Esophagus muscularis mucosa (tissue), 4 donors: ENCODE results near the gene TAGLN. TPM values are rescaled to one million over a fixed set of nuclear protein-coding genes. Genes with fewer than 3 reads are reported as not detected.
"Not testable (repeated sequence)": the region's sequence is repeated elsewhere in the genome, so short reads cannot be mapped to it uniquely, and the experiment has no call there.

ENCODE experiments used
- DNase-seq: peaks from one replicate; pipeline ENCODE4 v3.0.0-alpha.2; 2017; ENCODE audit errors: extremely low spot score
- H3K27ac ChIP-seq, 4 donors: fragments of 200-600 bp; sonication (generic); replicated peaks in 1 of 4; 1 replicate in 3 of 4; 2 replicates in 1 of 4; pipeline ENCODE4 v1.5.1; 2016 to 2019; ENCODE audit warnings: mild to moderate bottlenecking in 1 of 4
- H3K27me3 ChIP-seq, 4 donors: fragments of 200-600 bp; sonication (generic); one replicate each; pipeline versions ENCODE4 v1.5.1 to v1.6.0; 2016 to 2019
- H3K36me3 ChIP-seq, 4 donors: fragments of 200-600 bp; sonication (generic); one replicate each; pipeline ENCODE4 v1.5.1; 2016 to 2019
- H3K4me1 ChIP-seq, 4 donors: fragments of 200-600 bp; sonication (generic); one replicate each; pipeline ENCODE4 v1.5.1; 2016 to 2019
- H3K4me3 ChIP-seq, 4 donors: fragments of 200-600 bp; sonication (generic); 1 replicate in 2 of 4; 2 replicates in 2 of 4; pipeline ENCODE4 v1.5.1; 2016 to 2019; ENCODE audit warnings: mild to moderate bottlenecking in 4 of 4, moderate library complexity in 1 of 4
- H3K9me3 ChIP-seq, 4 donors: fragments of 200-600 bp; sonication (generic); 1 replicate in 3 of 4; 2 replicates in 1 of 4; pipeline ENCODE4 v1.5.1; 2016 to 2019
- EP300 ChIP-seq: sonication (generic); formaldehyde crosslinking; IDR thresholded peaks from one replicate; pipeline ENCODE4 v1.6.1; 2017; ENCODE audit warnings: antibody characterized with exemption
- POLR2A ChIP-seq: fragments of 450-650 bp; IDR thresholded peaks from one replicate; pipeline ENCODE4 v1.6.1; 2017; ENCODE audit warnings: antibody characterized with exemption, moderate library complexity, mild to moderate bottlenecking, low read depth
- POLR2AphosphoS5 ChIP-seq, 2 donors: sonication (generic); formaldehyde crosslinking; IDR thresholded peaks; one replicate each; pipeline ENCODE4 v1.6.1; 2017; ENCODE audit warnings: antibody characterized with exemption in 2 of 2
- WGBS: methylation state at CpG from one replicate; pipeline ENCODE4 v1.1.5; 2018; 5-methylcytosine and 5-hydroxymethylcytosine counted together
- intact Hi-C: fragments of 100-400 bp; cut with DNase I; formaldehyde crosslinking; loops from one replicate; pipeline ENCODE4 v1.15.1; 2023
- total RNA-seq, 4 donors: library from RNA; depleted of rRNA; stranded (reverse); fragments of >200 nt; gene quantifications; one replicate each; pipeline versions ENCODE4 v1.1.0 to v1.2.1, GENCODE V29; 2016
- TF ChIP-seq, protein P1 (sequence below), 3 experiments: fragments of 200-600 bp in 2 of 3; fragments of 450-650 bp in 1 of 3; sonication (generic) in 2 of 3; IDR thresholded peaks; one replicate each; pipeline ENCODE4 v1.5.1; 2017 to 2019; ENCODE audit warnings: antibody characterized with exemption in 3 of 3, mild to moderate bottlenecking in 2 of 3, moderate library complexity in 1 of 3

The TAGLN gene
- total RNA-seq, 4 donors from 2014 or later = 12,513 to 19,293 (median 14,679) TPM

DNA sequence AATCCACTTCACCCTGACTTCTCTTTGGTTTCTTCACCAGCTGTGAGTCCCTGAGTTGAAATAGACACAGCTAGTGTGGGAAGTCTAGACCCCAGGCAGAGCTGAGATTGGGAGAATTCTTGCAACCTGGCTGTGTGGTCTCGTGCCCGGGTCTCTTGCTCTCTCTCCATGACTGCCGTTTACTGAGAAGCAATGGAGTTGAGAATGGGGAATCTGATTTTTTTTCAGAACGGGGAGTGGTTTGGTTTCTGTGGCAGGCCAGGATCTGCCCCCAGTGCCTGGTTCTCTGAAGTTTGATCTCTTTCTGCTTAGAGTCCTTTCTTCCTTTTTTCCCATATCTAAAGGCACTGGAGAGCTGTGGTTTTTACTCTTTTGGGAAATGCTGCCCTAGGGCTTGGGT is 19.1 kb upstream of the TAGLN start:
- TF ChIP-seq POLR2A = no peak
- TF ChIP-seq, protein P1, sequence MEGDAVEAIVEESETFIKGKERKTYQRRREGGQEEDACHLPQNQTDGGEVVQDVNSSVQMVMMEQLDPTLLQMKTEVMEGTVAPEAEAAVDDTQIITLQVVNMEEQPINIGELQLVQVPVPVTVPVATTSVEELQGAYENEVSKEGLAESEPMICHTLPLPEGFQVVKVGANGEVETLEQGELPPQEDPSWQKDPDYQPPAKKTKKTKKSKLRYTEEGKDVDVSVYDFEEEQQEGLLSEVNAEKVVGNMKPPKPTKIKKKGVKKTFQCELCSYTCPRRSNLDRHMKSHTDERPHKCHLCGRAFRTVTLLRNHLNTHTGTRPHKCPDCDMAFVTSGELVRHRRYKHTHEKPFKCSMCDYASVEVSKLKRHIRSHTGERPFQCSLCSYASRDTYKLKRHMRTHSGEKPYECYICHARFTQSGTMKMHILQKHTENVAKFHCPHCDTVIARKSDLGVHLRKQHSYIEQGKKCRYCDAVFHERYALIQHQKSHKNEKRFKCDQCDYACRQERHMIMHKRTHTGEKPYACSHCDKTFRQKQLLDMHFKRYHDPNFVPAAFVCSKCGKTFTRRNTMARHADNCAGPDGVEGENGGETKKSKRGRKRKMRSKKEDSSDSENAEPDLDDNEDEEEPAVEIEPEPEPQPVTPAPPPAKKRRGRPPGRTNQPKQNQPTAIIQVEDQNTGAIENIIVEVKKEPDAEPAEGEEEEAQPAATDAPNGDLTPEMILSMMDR (IDR thresholded peaks at IDR 0.05) = no peak
- peaks cover 13 to 36% (median 30%) of the 10 kb centered on the region in 4 donors for H3K36me3 ChIP-seq
- 13% methylated on average over 4 of the region's 4 CpGs for WGBS
- H3K4me3 ChIP-seq = peak overlapping the region; percentile 72 to 92 (median 82)
- intact Hi-C loops = no loop called here
- H3K9me3 ChIP-seq = no peaks in the 10 kb centered on the region
- DNase-seq = no peak
- H3K27me3 ChIP-seq = no peaks in the 10 kb centered on the region
- H3K27ac ChIP-seq = peak overlapping the region; percentile 93 to 96 (median 94)
- peaks cover 31 to 56% (median 47%) of the 10 kb centered on the region in 4 donors for H3K4me1 ChIP-seq

DNA sequence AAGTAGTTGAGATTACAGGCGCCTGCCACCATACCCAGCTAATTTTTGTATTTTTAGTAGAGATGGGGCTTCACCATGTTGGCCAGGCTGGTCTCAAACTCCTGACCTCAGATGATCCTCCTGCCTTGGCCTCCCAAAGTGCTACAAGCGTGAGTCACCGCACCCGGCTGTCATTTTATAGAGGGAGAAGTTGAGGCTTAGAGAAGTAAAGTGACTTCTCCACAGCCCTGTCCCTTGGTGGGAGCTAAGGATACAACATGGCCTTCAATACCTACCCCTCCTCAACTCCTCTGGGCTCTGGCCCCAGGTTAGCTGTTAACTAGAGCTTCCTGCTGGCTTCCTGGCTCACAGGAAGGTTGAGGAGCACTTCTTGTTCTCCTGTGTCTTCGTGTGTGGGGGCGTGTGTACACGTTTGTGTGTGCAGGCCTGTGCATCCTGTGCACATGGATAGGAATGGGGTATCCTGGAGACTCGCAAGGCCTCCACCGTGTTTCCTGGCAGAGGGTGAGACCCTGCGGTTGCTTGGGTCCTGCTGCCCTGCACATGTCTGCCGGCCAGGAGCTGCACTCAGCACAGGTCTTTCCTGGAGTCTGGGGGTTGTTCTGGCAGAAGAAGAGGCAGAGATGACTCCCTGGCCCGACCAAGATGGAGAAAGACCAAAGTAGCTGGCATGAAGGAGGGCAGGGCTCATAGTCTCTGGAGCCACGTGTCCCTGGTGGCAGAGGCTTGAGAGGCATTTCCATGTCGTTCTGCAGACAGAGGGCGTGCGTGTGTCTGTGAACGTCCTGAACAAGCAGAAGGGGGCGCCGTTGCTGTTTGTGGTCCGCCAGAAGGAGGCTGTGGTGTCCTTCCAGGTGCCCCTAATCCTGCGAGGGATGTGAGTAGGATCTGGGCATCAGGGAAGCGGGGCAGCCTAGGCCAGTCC is 18.2 kb upstream of the TAGLN start:
- intact Hi-C loops = loop anchor here (1.0 kb wide), 1 partner anchor 45 kb away; no protein-coding TSS in a partner anchor
- Histone ChIP-seq H3K4me3 (peak overlapping the region; percentile 9 to 75 (median 52)), H3K27me3 (no peaks in the 10 kb centered on the region), H3K27ac (peak overlapping the region; percentile 93 to 96 (median 94)), H3K36me3 (peaks cover 13 to 46% (median 34%) of the 10 kb centered on the region in 4 donors), H3K4me1 (peaks cover 31 to 53% (median 45%) of the 10 kb centered on the region in 4 donors), H3K9me3 (no peaks in the 10 kb centered on the region)
- no peak for DNase-seq
- WGBS = 48% methylated on average over 20 of the region's 22 CpGs
- no peak for TF ChIP-seq EP300
- TF ChIP-seq, protein P1 (IDR thresholded peaks at IDR 0.05) = peak; percentile 74 to 92 (median 79)
- TF ChIP-seq POLR2AphosphoS5 (IDR thresholded peaks at IDR 0.05) = peak; percentile 60 to 77

DNA sequence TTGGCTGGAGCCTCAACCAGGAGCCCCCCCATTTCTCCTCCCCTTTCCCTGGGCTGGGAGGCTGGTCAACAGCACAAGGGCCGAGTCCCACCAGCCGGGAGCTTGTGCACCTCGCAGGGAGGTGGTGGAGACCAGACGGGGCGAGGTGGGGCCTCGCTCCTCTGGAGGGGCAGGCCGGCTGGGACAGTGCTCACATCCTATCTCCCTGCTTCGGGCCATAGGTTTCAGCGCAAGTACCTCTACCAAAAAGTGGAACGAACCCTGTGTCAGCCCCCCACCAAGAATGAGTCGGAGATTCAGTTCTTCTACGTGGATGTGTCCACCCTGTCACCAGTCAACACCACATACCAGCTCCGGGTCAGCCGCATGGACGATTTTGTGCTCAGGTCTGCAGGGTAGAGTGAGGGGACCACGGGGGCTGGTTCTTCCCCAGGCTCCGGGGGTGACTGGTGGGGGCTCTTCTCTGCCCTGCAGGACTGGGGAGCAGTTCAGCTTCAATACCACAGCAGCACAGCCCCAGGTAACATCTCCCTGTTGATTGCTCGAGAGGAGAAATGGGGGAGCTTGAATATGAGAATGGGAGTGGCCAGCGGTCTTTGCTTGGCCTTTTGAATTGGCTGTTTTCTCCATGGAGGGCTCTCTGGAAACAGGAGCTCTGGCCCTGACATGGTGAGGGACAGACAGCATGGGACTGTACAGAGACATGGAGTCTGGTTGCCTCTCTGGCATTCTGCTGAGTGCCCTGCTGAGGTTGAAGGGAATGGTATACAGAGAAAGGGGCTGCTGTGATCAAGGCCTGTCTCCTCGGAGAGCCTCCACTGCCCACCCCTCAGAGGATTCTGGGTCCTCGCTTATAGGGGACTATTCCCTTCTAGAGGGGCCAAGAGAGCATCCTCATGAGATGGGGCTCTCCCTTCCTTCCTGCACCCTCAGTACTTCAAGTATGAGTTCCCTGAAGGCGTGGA is 17.3 kb upstream of the TAGLN start:
- H3K27ac ChIP-seq = peak overlapping the region in 2 of 4 donors; percentile 20 to 93
- DNase-seq = no peak
- H3K36me3 ChIP-seq = peaks cover 13 to 54% (median 43%) of the 10 kb centered on the region in 4 donors

DNA sequence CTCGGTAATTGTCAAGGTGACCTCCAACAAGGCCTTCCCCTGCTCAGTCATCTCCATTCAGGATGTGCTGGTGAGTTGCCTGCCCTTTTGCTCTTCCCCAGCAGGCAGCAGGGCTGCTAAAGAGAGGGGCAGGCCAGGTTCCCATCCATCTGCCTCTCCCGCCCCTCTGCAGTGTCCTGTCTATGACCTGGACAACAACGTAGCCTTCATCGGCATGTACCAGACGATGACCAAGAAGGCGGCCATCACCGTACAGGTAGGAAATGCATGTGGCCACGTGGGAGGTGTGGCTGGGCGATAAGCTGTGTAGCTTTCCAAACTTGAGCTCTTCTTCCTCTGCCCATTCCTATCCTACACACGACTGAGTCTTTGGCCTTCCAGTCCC is 16.6 kb upstream of the TAGLN start:
- peaks cover 15 to 61% (median 50%) of the 10 kb centered on the region in 4 donors for H3K36me3 ChIP-seq
- WGBS = 90% methylated on average over 10 of the region's 10 CpGs
- TF ChIP-seq POLR2AphosphoS5 (IDR thresholded peaks at IDR 0.05) (no peak), POLR2A (no peak), EP300 (no peak)
- TF ChIP-seq, protein P1 (IDR thresholded peaks at IDR 0.05) = no peak
- H3K27ac ChIP-seq = no peak overlapping the region
- no peaks in the 10 kb centered on the region for H3K27me3 ChIP-seq
- no peak overlapping the region for H3K4me3 ChIP-seq
- H3K4me1 ChIP-seq = peaks cover 30 to 57% (median 43%) of the 10 kb centered on the region in 4 donors
- intact Hi-C loops = no loop called here
- no peak for DNase-seq
- H3K9me3 ChIP-seq = no peaks in the 10 kb centered on the region

More for the DNA sequence above, 17.3 kb upstream of the TAGLN start:
- 92% methylated on average over 10 of the region's 22 CpGs for WGBS
- H3K4me1 ChIP-seq = peaks cover 31 to 55% (median 44%) of the 10 kb centered on the region in 4 donors
- TF ChIP-seq, protein P1 (IDR thresholded peaks at IDR 0.05) = peak in 1 of 3 experiments; percentile 0
- no peak for TF ChIP-seq POLR2A
- intact Hi-C loops = loop anchor here (1.0 kb wide), 1 partner anchor 44 kb away; no protein-coding TSS in a partner anchor
- H3K4me3 ChIP-seq = peak overlapping the region in 1 of 4 donors; percentile 33
- H3K27me3 ChIP-seq = no peaks in the 10 kb centered on the region
- H3K9me3 ChIP-seq = no peaks in the 10 kb centered on the region

- H3K9me3 ChIP-seq, H3K27me3 ChIP-seq, H3K27ac ChIP-seq, H3K4me3 ChIP-seq, intact Hi-C loops, DNase-seq: not testable (repeated sequence)
- 94% methylated on average over 13 of the region's 13 CpGs for WGBS
- peaks cover 22 to 67% (median 56%) of the 10 kb centered on the region in 4 donors for H3K36me3 ChIP-seq
- peaks cover 23 to 50% (median 37%) of the 10 kb centered on the region in 4 donors for H3K4me1 ChIP-seq
These were observed 16.0 kb upstream of the TAGLN start for GRCh38 chr11:117183178-117183577.
